Measurements from ENCODE around the gene OXLD1. TPM values are rescaled to one million over a fixed set of nuclear protein-coding genes. Genes with fewer than 3 reads are reported as not detected.

OXLD1 gene
- 32.4 and 37.0 TPM in 2 replicates for total RNA-seq (2022)
- Bru-seq, nascent RNA, result percentile 85 among the genes with signal in this experiment
- percentile 80 among the genes with signal in this experiment for BruChase-seq, experiment 1, labeled RNA remaining after a 2-hour chase
- BruChase-seq, experiment 2, labeled RNA remaining after a 6-hour chase, result percentile 71 among the genes with signal in this experiment
- long read RNA-seq, transcript OXLD1-201 (2 exons, 620 nt), result minor isoform, 8 of 70 reads
- long read RNA-seq, transcript OXLD1-207 (2 exons, 821 nt), result minor isoform, 15 of 70 reads
- long read RNA-seq, transcript OXLD1-206 (1 exons, 1,600 nt), result major isoform, 36 of 70 reads
- long read RNA-seq, partial matches to known transcripts, result 0 of 70 reads
- long read RNA-seq, other reads (novel, unspliced or antisense), result 1 of 70 reads

- intact Hi-C loops (cut with micrococcal nuclease; ENCODE audit: unreplicated experiment), result no loop called here
- Histone ChIP-seq H3K4me1 (peaks cover 14% of the 10 kb centered on the region), H3K27me3 (replicated peaks; ENCODE audit: control insufficient read depth, insufficient read depth, low read length) (no peaks in the 10 kb centered on the region), H3K9me3 (no peaks in the 10 kb centered on the region), H3K4me3 (ENCODE audit: low read depth, low read length) (peak within 1 kb of the TSS; percentile 96), H3K36me3 (ENCODE audit: control insufficient read depth, insufficient read depth, low read length) (peaks cover 6% of the 10 kb centered on the region; the same call in 1 of the 2 replicates)
- TF ChIP-seq, protein P1, sequence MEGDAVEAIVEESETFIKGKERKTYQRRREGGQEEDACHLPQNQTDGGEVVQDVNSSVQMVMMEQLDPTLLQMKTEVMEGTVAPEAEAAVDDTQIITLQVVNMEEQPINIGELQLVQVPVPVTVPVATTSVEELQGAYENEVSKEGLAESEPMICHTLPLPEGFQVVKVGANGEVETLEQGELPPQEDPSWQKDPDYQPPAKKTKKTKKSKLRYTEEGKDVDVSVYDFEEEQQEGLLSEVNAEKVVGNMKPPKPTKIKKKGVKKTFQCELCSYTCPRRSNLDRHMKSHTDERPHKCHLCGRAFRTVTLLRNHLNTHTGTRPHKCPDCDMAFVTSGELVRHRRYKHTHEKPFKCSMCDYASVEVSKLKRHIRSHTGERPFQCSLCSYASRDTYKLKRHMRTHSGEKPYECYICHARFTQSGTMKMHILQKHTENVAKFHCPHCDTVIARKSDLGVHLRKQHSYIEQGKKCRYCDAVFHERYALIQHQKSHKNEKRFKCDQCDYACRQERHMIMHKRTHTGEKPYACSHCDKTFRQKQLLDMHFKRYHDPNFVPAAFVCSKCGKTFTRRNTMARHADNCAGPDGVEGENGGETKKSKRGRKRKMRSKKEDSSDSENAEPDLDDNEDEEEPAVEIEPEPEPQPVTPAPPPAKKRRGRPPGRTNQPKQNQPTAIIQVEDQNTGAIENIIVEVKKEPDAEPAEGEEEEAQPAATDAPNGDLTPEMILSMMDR (IDR thresholded peaks at IDR 0.05; ENCODE audit: insufficient read depth in 1 of 2, low read depth in 1 of 2, low read length in 1 of 2, severe bottlenecking in 1 of 2, unreplicated experiment in 1 of 2), result no peak
- Mint-ChIP-seq H3K36me3 (ENCODE audit: insufficient read depth, unreplicated experiment) (peaks cover 56% of the 10 kb centered on the region), H3K27ac (ENCODE audit: unreplicated experiment) (peak within 1 kb of the TSS; percentile 86), H3K9me3 (ENCODE audit: unreplicated experiment) (no peaks in the 10 kb centered on the region), H3K4me1 (ENCODE audit: low read depth, unreplicated experiment) (peaks cover 24% of the 10 kb centered on the region), H3K4me3 (ENCODE audit: unreplicated experiment) (peak within 1 kb of the TSS; percentile 90), H3K27me3 (ENCODE audit: insufficient read depth, unreplicated experiment) (no peaks in the 10 kb centered on the region)
- BruUV-seq (replicated peaks), result no TSS peak
- ChIA-PET POLR2A (interaction anchor here (0.6 to 0.9 kb wide), 3 partner anchors 11 to 360 kb away, joined by 3 to 6 read pairs (median 4); partner anchors contain the start of genes ARL16 and HGS), CTCF (no interaction called here)
- peak; percentile 97 to 98 for DNase-seq
These were observed at the start of gene OXLD1, which contains the start of gene CCDC137 for GRCh38 chr17:81666342-81667191. OXLD1 (minus strand) TSS chr17:81666605; CDS start chr17:81666577, 28 bp downstream. CCDC137 (plus strand) TSS chr17:81666737; CDS start chr17:81666767, 30 bp downstream.

- no peaks in the 10 kb centered on the region for H3K27me3 Mint-ChIP-seq (ENCODE audit: insufficient read depth, unreplicated experiment)
- POLR2A ChIA-PET, result no interaction called here
- intact Hi-C loops (cut with micrococcal nuclease; ENCODE audit: unreplicated experiment), result no loop called here
These were observed 48.9 kb upstream of the OXLD1 start for GRCh38 chr17:81715107-81715871.

More at GRCh38 chr17:81715107-81715871, 48.9 kb upstream of the OXLD1 start:
- CTCF ChIA-PET, result no interaction called here
- no peaks in the 10 kb centered on the region; the same call in none of the 2 replicates for H3K36me3 ChIP-seq (ENCODE audit: control insufficient read depth, insufficient read depth, low read length)
- no peaks in the 10 kb centered on the region for H3K9me3 ChIP-seq
- no peak overlapping the region for H3K4me3 Mint-ChIP-seq (ENCODE audit: unreplicated experiment)
- peaks cover 9% of the 10 kb centered on the region for H3K4me1 Mint-ChIP-seq (ENCODE audit: low read depth, unreplicated experiment)
- H3K4me1 ChIP-seq, result peaks cover 21% of the 10 kb centered on the region
- no peak overlapping the region for H3K27ac Mint-ChIP-seq (ENCODE audit: unreplicated experiment)
- TF ChIP-seq, protein P1 (IDR thresholded peaks at IDR 0.05; ENCODE audit: insufficient read depth in 1 of 2, low read depth in 1 of 2, low read length in 1 of 2, severe bottlenecking in 1 of 2, unreplicated experiment in 1 of 2), result no peak
- peaks cover 64% of the 10 kb centered on the region for H3K36me3 Mint-ChIP-seq (ENCODE audit: insufficient read depth, unreplicated experiment)
- no peak for DNase-seq
- H3K27me3 ChIP-seq (replicated peaks; ENCODE audit: control insufficient read depth, insufficient read depth, low read length), result no peaks in the 10 kb centered on the region
- H3K4me3 ChIP-seq (ENCODE audit: low read depth, low read length), result no peak overlapping the region
- no TSS peak for BruUV-seq (replicated peaks)
- H3K9me3 Mint-ChIP-seq (ENCODE audit: unreplicated experiment), result no peaks in the 10 kb centered on the region
